HG02970 (cell line): ENCODE results near the gene LRRC10B.

Experiments used
- ATAC-seq: cut with Tn5 transposase; IDR thresholded peaks from one replicate; pipeline ENCODE4 v1.9.1; 2021; ENCODE audit warnings: mild to moderate bottlenecking, moderate library complexity, moderate number of reproducible peaks; ENCODE audit not compliant: unreplicated experiment, low FRiP score

Gene LRRC10B

DNA sequence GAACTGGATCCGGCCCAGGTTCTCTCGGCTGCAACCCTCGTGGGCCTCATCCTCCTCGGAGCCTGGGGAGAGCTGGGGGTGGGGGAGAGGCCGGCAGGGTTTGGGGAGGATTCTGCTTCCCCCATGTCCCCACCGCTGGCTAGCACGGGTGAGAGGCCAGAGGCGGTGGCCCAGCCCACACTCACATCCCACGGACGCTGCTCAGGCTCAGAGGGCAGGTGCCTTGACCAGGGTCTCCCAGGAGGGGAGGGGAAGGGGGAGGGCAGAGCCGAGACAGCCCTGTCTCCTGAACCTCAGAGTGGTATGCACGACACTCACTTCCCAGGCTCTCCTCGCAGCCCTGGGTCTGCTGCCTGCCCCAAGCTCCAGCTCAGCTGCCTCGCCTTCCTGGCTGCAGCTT is 19.6 kb downstream of the LRRC10B start:
- no peak for ATAC-seq

GRCh38 chr11:61529537-61530225 is 21.1 kb downstream of the LRRC10B start:
- no peak for ATAC-seq

- ATAC-seq: no peak
Measured at GRCh38 chr11:61531044-61531443, 22.5 kb downstream of the LRRC10B start.

DNA sequence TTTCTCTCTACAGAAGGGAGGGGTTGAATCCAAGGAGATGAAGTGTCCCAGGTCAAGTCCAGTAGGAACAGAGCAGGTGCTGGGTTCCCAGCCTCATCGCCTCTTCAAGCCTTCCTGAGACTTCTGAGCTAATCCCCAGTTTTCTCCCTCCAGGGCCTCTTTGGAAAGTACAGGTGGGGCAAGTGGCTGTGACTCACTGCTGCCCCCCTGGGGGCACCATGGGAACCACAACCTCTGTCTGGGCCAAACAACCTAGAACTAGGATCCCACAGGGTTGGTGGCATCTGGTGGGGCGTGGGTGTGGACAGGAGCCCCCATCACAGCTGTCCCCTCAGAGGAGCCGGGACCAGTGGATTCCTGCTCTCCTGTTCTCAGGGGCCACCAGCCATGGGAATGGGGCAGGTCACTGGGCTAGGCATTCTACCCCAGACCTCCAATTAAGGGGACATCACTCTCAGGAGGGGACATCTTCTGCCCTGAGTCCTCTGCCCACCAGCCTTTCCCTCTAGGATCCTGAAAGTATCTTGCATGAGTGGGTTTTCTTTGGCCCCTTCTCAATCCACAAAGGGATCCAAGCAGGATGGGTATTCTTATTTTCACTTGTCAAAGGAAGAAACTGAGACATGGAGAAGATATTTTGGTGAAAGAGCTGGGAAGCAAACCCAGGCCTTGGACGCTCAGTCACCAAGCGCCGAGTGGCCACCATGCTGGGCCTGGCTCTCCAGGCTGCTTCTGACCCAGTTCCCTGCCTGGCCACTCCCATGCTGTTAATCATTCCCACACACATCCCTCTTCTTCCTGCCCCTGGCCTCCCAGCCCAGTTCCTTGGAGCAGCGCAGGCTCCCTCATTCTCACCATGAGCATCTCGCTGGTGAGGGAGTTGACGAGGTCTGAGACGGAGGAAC is 23.8 kb downstream of the LRRC10B start:
- no peak for ATAC-seq

DNA sequence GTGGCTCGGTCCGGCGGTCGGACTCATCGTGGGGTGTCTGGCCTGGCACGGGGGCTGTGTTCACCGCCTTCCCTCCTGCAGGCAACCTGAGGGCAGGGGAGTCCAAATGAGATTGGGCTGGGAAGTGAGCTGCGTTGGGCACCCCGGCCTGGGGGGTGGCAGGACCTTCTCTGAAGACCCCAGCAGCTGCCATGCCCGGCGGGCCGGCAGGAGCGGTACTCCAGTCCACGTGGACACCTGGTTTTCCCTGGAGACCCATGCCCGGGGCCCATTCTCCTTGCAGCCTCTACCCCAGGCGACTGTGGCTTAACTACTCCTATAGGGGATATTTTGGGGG is 24.5 kb downstream of the LRRC10B start:
- no peak for ATAC-seq

- no peak for ATAC-seq
Measured at GRCh38 chr11:61533401-61533800, 24.9 kb downstream of the LRRC10B start.

GRCh38 chr11:61534025-61534932 is 25.7 kb downstream of the LRRC10B start:
- no peak for ATAC-seq

GRCh38 chr11:61534933-61535839 is 26.6 kb downstream of the LRRC10B start:
- no peak for ATAC-seq

- ATAC-seq: no peak
Measured at GRCh38 chr11:61535998-61536675, 27.6 kb downstream of the LRRC10B start.

DNA sequence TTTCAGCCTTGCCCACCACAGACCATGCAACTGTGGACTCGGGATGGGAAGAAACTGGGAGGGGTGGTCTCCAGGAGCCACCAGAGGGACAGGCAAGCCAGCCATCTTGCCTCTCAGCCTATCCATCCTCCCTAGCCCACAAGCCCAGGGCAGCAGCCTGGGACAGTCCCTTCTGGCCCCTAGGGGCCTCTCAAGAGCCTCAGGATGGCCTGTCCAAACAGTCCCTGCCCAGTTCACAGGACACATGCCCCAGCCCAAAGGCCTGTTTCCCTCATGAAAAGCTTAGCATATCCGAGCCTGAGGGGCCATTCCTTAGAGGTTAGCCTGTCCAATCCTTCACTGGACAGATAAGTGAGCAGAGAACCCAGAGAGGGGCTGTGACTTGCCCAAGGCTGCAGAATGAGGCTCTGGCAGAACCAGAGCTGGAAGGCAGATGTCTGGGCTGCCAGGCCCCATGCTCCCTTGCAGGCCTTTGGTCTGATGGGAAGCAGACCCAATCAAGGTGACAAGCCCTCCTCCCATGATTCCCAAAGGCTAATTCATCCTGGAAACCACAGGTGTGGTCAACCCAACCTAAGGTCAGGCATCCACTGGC is 28.2 kb downstream of the LRRC10B start:
- no peak for ATAC-seq

DNA sequence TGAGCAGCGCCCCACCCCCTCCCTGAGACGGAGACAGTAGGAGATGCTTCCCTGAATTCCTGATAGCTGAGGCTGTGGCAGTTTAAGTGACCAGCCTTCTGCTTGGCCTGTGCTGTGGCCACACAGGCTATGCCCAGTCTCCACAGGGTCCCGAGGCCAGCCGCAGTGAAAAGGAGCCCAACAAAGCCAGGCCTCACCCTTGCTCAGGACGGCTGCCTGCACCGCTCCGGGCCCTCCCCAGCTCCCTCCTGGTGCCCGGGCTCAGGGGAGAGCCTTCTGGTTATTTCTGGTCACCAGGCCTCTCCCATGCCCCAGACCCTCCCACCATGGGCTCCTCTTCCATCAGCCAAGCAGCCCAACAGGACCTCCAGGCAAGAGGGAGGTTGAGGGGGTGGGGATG is 28.8 kb downstream of the LRRC10B start:
- ATAC-seq: no peak

DNA sequence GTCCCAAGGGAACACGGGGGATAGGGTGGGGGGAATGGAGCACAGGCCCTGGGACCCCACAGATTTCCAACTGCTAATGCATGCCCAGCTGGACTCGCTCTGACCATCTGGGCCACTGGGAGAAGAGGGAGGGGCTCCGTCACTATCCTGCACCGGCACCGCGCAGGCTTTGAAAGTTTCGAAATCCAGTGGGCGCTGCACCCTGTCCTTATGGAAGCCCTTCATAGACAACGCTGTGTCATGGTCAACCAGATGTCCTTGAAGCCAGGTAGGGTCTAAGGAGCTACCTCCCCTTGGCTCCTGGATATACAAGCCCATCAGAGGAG is 30.1 kb downstream of the LRRC10B start:
- no peak for ATAC-seq

DNA sequence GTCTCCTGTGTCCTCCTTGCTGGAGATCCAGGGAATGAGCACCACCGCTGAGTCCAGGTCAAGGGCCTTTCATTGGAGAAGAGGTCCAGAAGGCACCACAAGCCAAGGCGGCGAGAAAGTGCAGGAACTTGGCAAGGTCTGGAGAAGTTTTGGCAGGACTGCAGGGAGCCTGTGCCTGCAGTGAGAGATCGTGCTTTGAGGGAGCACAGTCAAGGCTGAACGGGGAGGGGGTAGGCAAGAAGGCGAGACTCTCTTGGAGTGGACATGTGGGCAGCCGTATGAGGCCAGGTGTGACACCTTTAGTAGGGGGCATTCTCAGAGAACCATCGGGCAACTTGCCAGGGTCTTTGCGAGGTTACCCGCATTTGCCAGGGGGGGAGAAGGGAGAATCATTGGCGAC is 30.5 kb downstream of the LRRC10B start:
- ATAC-seq: no peak

- no peak for ATAC-seq
Measured at GRCh38 chr11:61539831-61540357, 31.3 kb downstream of the LRRC10B start.

GRCh38 chr11:61540528-61540927 is 32.0 kb downstream of the LRRC10B start:
- ATAC-seq: no peak

- ATAC-seq: no peak
Measured at GRCh38 chr11:61541598-61541997, 33.0 kb downstream of the LRRC10B start.

DNA sequence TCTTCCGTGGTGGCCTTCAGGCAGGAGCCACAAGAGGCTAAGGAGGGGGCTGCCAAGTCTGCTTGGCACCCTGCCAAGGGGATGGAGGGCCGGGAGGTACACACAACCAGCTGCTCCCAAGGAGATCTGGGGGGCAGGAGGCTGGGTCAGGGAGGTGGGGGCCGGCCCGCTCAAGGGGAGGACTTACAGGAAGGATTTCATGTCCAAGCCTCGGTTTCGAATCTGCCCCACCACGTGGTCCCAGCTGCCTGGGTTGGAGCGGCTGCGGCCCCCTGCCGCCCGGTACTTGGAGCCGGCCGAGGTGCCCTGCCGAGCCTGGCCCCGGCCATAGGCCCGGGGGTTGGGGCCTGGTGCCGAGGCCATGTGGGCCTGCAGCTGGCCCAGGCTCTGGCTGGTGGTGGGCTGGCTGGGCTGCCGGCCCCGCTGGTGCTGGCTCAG is 33.5 kb downstream of the LRRC10B start:
- no peak for ATAC-seq

- ATAC-seq: no peak
Measured at GRCh38 chr11:61542705-61543104, 34.2 kb downstream of the LRRC10B start.
